Ovary (tissue), 9 donors: ENCODE data around the gene CCDC47. TPM values are rescaled to one million over a fixed set of nuclear protein-coding genes. Genes with fewer than 3 reads are reported as not detected.

Experiments
- DNase-seq, 5 donors: peaks; one replicate each; pipeline ENCODE4 v3.0.0-alpha.2; 2019 to 2020
- H3K27ac ChIP-seq, 2 donors: fragments of 200-600 bp; one replicate each; pipeline versions ENCODE4 v1.5.1 to v1.8.0; 2019 to 2022
- H3K27me3 ChIP-seq: fragments of 200-600 bp; one replicate; pipeline ENCODE4 v1.8.0; 2022
- H3K36me3 ChIP-seq: fragments of 200-600 bp; sonication (generic); one replicate; pipeline ENCODE4 v1.5.1; 2019
- H3K4me1 ChIP-seq: one replicate; pipeline ENCODE4 v1.8.1; 2013; ENCODE audit warnings: mild to moderate bottlenecking, moderate library complexity; ENCODE audit not compliant: insufficient read depth
- H3K4me3 ChIP-seq: fragments of 200-600 bp; sonication (generic); one replicate; pipeline ENCODE4 v1.5.1; 2017
- H3K9me3 ChIP-seq, 2 donors: fragments of 200-600 bp in 1 of 2; sonication (generic) in 1 of 2; one replicate each; pipeline versions ENCODE4 v1.5.1 to v1.8.1; 2013 to 2019; ENCODE audit warnings: mild to moderate bottlenecking in 1 of 2, moderate library complexity in 1 of 2
- CTCF ChIP-seq, 3 donors: fragments of 450-650 bp in 2 of 3; fragments of 200-600 bp in 1 of 3; IDR thresholded peaks; one replicate each; pipeline versions ENCODE4 v1.5.1 to v1.8.0; 2016 to 2022; ENCODE audit warnings: antibody characterized with exemption in 3 of 3, mild to moderate bottlenecking in 1 of 3
- EP300 ChIP-seq: sonication (generic); formaldehyde crosslinking; IDR thresholded peaks from one replicate; pipeline ENCODE4 v1.6.1; 2017; ENCODE audit warnings: antibody characterized with exemption
- POLR2A ChIP-seq: fragments of 450-650 bp; IDR thresholded peaks from one replicate; pipeline ENCODE4 v1.6.1; 2017; ENCODE audit warnings: antibody characterized with exemption, mild to moderate bottlenecking, moderate library complexity
- WGBS, 3 donors: extraction: QIAGEN DNeasy Blood & Tissue Kit in 1 of 3; methylation state at CpG; one replicate each; pipeline versions ENCODE4 v1.1.5 to v1.1.7; 2013 to 2017; 5-methylcytosine and 5-hydroxymethylcytosine counted together
- intact Hi-C, 4 donors: fragments of 100-400 bp; cut with DNase I; formaldehyde crosslinking; loops; one replicate each; pipeline versions ENCODE4 v1.11.0 to v1.15.1; 2022 to 2023
- polyA plus RNA-seq, 2 donors: library from polyadenylated mRNA; stranded (reverse); fragments of 200-250 nt in 1 of 2; fragments of 350-450 nt in 1 of 2; fragmentation: Illumina TruSeq in 1 of 2; extraction: RNeasy Lipid Tissue Mini Kit (QIAGEN cat#74804) in 1 of 2; gene quantifications; one replicate each; pipeline ENCODE4 v1.2.3, GENCODE V29; 2013 to 2014
- total RNA-seq, 7 donors: library from RNA; depleted of rRNA in 2 of 7; stranded (reverse); fragments of >200 nt in 2 of 7; fragmentation: NEBNext Ultra II Directional in 3 of 7; extraction: Animal tissue kit (Norgen Biotek cat#: 25700) in 3 of 7; gene quantifications; one replicate each; pipeline versions ENCODE4 v1.1.0 to v1.2.4, GENCODE V29; 2016 to 2023
- donor health status: DM: no; HTN: no; CAD: no; lungs with moderate emphysema.
- donor health status: DM: no; HTN: no; CAD: no.
- donor health status: Bipolar disorder and iron deficiency.
- donor health status: DM: yes; HTN: yes; CAD: no.
- donor health status: DM: no; HTN: no; CAD: no.
- donor health status: DM: yes; HTN: yes; CAD: no.

The CCDC47 gene
- total and polyA plus RNA-seq, 9 donors: 31.1 to 83.6 (median 63.2) TPM

- no peak for DNase-seq
- intact Hi-C loops: no loop called here
- no peaks in the 10 kb centered on the region for H3K36me3 ChIP-seq
Measured at GRCh38 chr17:63703556-63704258, 69.7 kb downstream of the CCDC47 start.

GRCh38 chr17:63703029-63703428, 70.4 kb downstream of the CCDC47 start:
- Histone ChIP-seq H3K27me3 (no peaks in the 10 kb centered on the region), H3K36me3 (no peaks in the 10 kb centered on the region), H3K4me1 (peaks cover 7% of the 10 kb centered on the region), H3K27ac (no peak overlapping the region), H3K4me3 (no peak overlapping the region), H3K9me3 (no peaks in the 10 kb centered on the region)
- intact Hi-C loops: no loop called here
- TF ChIP-seq CTCF (IDR thresholded peaks at IDR 0.05): no peak
- no peak for DNase-seq
- 81 to 84% (median 83%) methylated on average over 5 of the region's 5 CpGs for WGBS, 3 donors

More at GRCh38 chr17:63703556-63704258, 69.7 kb downstream of the CCDC47 start:
- TF ChIP-seq POLR2A (no peak), CTCF (IDR thresholded peaks at IDR 0.05) (no peak), EP300 (no peak)
- 90 to 91% (median 90%) methylated on average over 16 of the region's 16 CpGs for WGBS, 3 donors
- Histone ChIP-seq H3K4me3 (no peak overlapping the region), H3K4me1 (peaks cover 7% of the 10 kb centered on the region), H3K27me3 (no peaks in the 10 kb centered on the region), H3K27ac (no peak overlapping the region), H3K9me3 (no peaks in the 10 kb centered on the region)

- H3K36me3 ChIP-seq: no peaks in the 10 kb centered on the region
- H3K4me1 ChIP-seq: peaks cover 7% of the 10 kb centered on the region
- TF ChIP-seq EP300 (no peak), POLR2A (no peak), CTCF (IDR thresholded peaks at IDR 0.05) (no peak)
- no peak overlapping the region for H3K4me3 ChIP-seq
- intact Hi-C loops: no loop called here
- WGBS, 3 donors: 82 to 89% (median 87%) methylated on average over 6 of the region's 6 CpGs
- H3K27ac ChIP-seq: no peak overlapping the region
- no peak for DNase-seq
- no peaks in the 10 kb centered on the region for H3K9me3 ChIP-seq
- H3K27me3 ChIP-seq: no peaks in the 10 kb centered on the region
Measured at GRCh38 chr17:63702721-63703015, 70.7 kb downstream of the CCDC47 start.

GRCh38 chr17:63701868-63702720, 71.3 kb downstream of the CCDC47 start:
- Histone ChIP-seq H3K27ac (no peak overlapping the region), H3K4me1 (peaks cover 7% of the 10 kb centered on the region), H3K9me3 (no peaks in the 10 kb centered on the region), H3K4me3 (no peak overlapping the region), H3K27me3 (no peaks in the 10 kb centered on the region), H3K36me3 (no peaks in the 10 kb centered on the region)
- intact Hi-C loops: no loop called here
- 88 to 91% (median 90%) methylated on average over 19 of the region's 19 CpGs for WGBS, 3 donors
- TF ChIP-seq EP300 (no peak), POLR2A (no peak), CTCF (IDR thresholded peaks at IDR 0.05) (no peak)
- no peak for DNase-seq
